ENCODE results near the gene USP32. TPM values are rescaled to one million over a fixed set of nuclear protein-coding genes. Genes with fewer than 3 reads are reported as not detected.
A peak's percentile ranks its signal among the peaks of the same experiment; 100 is the strongest.

USP32 gene
- total RNA-seq, 1 experiment from 2014 or later: 73.5 TPM

DNA sequence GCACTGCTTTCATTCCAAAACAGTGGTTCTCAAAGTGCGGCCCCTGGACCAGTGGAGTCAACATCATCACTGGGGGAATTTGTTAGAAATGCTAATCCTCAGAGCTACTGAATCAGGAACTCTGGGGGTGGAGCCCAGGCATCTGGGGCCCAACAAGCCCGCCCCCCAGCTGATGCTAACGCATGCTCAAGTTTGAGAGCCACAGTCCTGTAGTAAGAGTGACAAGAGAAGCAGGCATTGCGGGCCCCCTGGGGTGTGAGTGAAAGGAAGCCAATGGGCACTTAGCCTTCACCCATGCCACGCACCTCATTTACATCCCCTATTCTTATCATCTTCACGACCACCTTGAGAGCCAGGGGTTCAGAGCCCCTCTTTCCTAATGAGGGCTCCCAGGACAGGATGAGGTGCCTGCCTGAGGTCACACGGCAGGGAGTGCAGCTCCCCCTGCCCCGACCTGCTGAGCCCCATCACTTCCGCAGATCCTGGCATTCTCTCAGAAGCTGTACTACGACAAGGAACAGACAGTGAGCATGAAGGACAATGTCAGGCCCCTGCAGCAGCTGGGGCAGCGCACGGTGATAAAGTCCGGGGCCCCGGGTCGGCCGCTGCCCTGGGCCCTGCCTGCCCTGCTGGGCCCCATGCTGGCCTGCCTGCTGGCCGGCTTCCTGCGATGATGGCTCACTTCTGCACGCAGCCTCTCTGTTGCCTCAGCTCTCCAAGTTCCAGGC is 233.0 kb downstream of the USP32 start:
- Histone ChIP-seq H3K14ac (ENCODE audit: insufficient read depth, low read length) (no peak overlapping the region), H4K20me1 (ENCODE audit: control insufficient read depth, insufficient read depth, insufficient read length) (peaks cover 2% of the 10 kb centered on the region), H3K79me1 (ENCODE audit: insufficient read depth, low read depth, low read length, poor library complexity, severe bottlenecking) (no peaks in the 10 kb centered on the region), H3K23me2 (ENCODE audit: insufficient read length, low read depth, low read length, poor library complexity, severe bottlenecking) (no peaks in the 10 kb centered on the region), H3K9me3 (ENCODE audit: control insufficient read depth, low read depth, low read length) (no peaks in the 10 kb centered on the region), H2BK5ac (ENCODE audit: insufficient read length, low read length) (no peak overlapping the region), H2AK5ac (ENCODE audit: insufficient read length, low read length) (no peak overlapping the region), H3K27me3 (ENCODE audit: insufficient read depth, low read length) (no peaks in the 10 kb centered on the region), H2BK20ac (ENCODE audit: low read depth, low read length, poor library complexity, severe bottlenecking) (no peak overlapping the region), H3K9ac (ENCODE audit: extremely low read depth, insufficient read length, low read length) (no peak overlapping the region), H3K27ac (ENCODE audit: insufficient read length, low read depth, low read length) (no peak overlapping the region), H3K56ac (ENCODE audit: insufficient read length, low read depth, low read length) (no peak overlapping the region), H2AFZ (ENCODE audit: low read length) (no peak overlapping the region), H2BK120ac (ENCODE audit: low read depth, low read length, poor library complexity, severe bottlenecking) (no peak overlapping the region), H4K91ac (ENCODE audit: insufficient read length, low read depth, low read length) (no peak overlapping the region), H3K4me2 (ENCODE audit: insufficient read depth, insufficient read length, low read length) (peak overlapping the region; percentile 11), H4K8ac (replicated peaks; ENCODE audit: insufficient read length, low read depth, low read length) (no peak overlapping the region), H3T11ph (ENCODE audit: low read length) (no peak overlapping the region), H3K23ac (ENCODE audit: insufficient read length, low read depth, low read length) (no peak overlapping the region), H4K5ac (ENCODE audit: insufficient read length, low read depth, low read length) (no peak overlapping the region), H3K4ac (ENCODE audit: low read depth, low read length) (no peak overlapping the region), H2BK12ac (ENCODE audit: insufficient read length, low read depth, low read length) (no peak overlapping the region), H3K4me1 (ENCODE audit: insufficient read depth, low read length) (peaks cover 16% of the 10 kb centered on the region; the same call in 1 of the 2 replicates), H3K18ac (ENCODE audit: insufficient read length, low read depth, low read length) (no peak overlapping the region), H2BK15ac (ENCODE audit: low read depth, low read length) (no peak overlapping the region), H3K79me2 (ENCODE audit: insufficient read depth, low read length) (no peaks in the 10 kb centered on the region)
- Mint-ChIP-seq H3K4me3 (peak overlapping the region; percentile 12 to 63; a peak in 3 of 5 replicates), H3K36me3 (ENCODE audit: insufficient read depth in 1 of 3, low read depth in 3 of 3) (no peaks in the 10 kb centered on the region), H3K4me1 (peaks cover 63 to 91% of the 10 kb centered on the region in 2 experiments), H3K9me3 (no peaks in the 10 kb centered on the region; a peak in 1 of 5 replicates), H3K27ac (peak overlapping the region in 1 of 3 experiments; percentile 88; a peak in 1 of 7 replicates), H3K27me3 (ENCODE audit: low read depth) (peaks cover 28% of the 10 kb centered on the region)
- peak; percentile 74 for DNase-seq
- WGBS (ENCODE audit: extremely low coverage, insufficient read length, low lambda C conversion rate): no CpG with 5 or more reads among the region's 19 CpGs
- TF ChIP-seq, protein P1, sequence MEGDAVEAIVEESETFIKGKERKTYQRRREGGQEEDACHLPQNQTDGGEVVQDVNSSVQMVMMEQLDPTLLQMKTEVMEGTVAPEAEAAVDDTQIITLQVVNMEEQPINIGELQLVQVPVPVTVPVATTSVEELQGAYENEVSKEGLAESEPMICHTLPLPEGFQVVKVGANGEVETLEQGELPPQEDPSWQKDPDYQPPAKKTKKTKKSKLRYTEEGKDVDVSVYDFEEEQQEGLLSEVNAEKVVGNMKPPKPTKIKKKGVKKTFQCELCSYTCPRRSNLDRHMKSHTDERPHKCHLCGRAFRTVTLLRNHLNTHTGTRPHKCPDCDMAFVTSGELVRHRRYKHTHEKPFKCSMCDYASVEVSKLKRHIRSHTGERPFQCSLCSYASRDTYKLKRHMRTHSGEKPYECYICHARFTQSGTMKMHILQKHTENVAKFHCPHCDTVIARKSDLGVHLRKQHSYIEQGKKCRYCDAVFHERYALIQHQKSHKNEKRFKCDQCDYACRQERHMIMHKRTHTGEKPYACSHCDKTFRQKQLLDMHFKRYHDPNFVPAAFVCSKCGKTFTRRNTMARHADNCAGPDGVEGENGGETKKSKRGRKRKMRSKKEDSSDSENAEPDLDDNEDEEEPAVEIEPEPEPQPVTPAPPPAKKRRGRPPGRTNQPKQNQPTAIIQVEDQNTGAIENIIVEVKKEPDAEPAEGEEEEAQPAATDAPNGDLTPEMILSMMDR (conservative IDR thresholded peaks at IDR 0.05): no peak
